ENCODE measurements around the gene CARM1. TPM values are rescaled to one million over a fixed set of nuclear protein-coding genes. Genes with fewer than 3 reads are reported as not detected.

CARM1 gene
- total RNA-seq, 2 donors from 2014 or later, result 85.0 to 99.5 TPM

Other genes starting within 250 kb of the CARM1 start
- 100 to 1,000 TPM; 131 to 148 TPM for gene SLC44A2, start 246.0 kb upstream of the CARM1 start, total RNA-seq
- gene ILF3, start 217.2 kb upstream of the CARM1 start, total RNA-seq, result 100 to 1,000 TPM; 297 to 311 TPM
- gene QTRT1, start 170.1 kb upstream of the CARM1 start, total RNA-seq, result 10 to 100 TPM; 48.9 to 49.5 TPM
- 100 to 1,000 TPM; 241 to 266 TPM for gene DNM2, start 153.5 kb upstream of the CARM1 start, total RNA-seq
- gene TMED1, start 35.3 kb upstream of the CARM1 start, total RNA-seq, result 10 to 100 TPM; 19.6 to 21.1 TPM
- gene C19orf38, start 23.1 kb upstream of the CARM1 start, total RNA-seq, result 1 to 10 TPM; 6.2 to 9.9 TPM
- gene YIPF2, start 57.1 kb downstream of the CARM1 start, total RNA-seq, result 10 to 100 TPM; 47.0 to 47.9 TPM
- gene TIMM29, start 57.3 kb downstream of the CARM1 start, total RNA-seq, result 10 to 100 TPM; 20.3 to 20.9 TPM
- gene SMARCA4, start 89.5 kb downstream of the CARM1 start, total RNA-seq, result 10 to 100 TPM; 80.5 to 83.2 TPM
- gene LDLR, start 217.9 kb downstream of the CARM1 start, total RNA-seq, result 10 to 100 TPM; 23.3 to 31.0 TPM

Data from activated T-cell treated with anti-CD3 and anti-CD28 coated beads, Interleukin-2, amount 50 U/mL, for 72 hours (primary cell).